ENCODE results near the gene LRP8.

- TF ChIP-seq EZH2 (IDR thresholded peaks at IDR 0.05; ENCODE audit: insufficient read depth, poor library complexity, severe bottlenecking) (no peak), EZH2phosphoT487 (IDR thresholded peaks at IDR 0.05; ENCODE audit: insufficient read depth, low read depth) (no peak)
Observed at GRCh38 chr1:53237638-53238037, 90.2 kb downstream of the LRP8 start.

Measured in GM23248 (cell line).